CD4-positive, alpha-beta T cell treated with Interleukin-15 for 1 hour (primary cell): ENCODE data around the gene PPP3CA.

Experiments used
- DNase-seq: peaks from one replicate; pipeline ENCODE4 v3.0.0-alpha.2; 2020

The PPP3CA gene

DNA sequence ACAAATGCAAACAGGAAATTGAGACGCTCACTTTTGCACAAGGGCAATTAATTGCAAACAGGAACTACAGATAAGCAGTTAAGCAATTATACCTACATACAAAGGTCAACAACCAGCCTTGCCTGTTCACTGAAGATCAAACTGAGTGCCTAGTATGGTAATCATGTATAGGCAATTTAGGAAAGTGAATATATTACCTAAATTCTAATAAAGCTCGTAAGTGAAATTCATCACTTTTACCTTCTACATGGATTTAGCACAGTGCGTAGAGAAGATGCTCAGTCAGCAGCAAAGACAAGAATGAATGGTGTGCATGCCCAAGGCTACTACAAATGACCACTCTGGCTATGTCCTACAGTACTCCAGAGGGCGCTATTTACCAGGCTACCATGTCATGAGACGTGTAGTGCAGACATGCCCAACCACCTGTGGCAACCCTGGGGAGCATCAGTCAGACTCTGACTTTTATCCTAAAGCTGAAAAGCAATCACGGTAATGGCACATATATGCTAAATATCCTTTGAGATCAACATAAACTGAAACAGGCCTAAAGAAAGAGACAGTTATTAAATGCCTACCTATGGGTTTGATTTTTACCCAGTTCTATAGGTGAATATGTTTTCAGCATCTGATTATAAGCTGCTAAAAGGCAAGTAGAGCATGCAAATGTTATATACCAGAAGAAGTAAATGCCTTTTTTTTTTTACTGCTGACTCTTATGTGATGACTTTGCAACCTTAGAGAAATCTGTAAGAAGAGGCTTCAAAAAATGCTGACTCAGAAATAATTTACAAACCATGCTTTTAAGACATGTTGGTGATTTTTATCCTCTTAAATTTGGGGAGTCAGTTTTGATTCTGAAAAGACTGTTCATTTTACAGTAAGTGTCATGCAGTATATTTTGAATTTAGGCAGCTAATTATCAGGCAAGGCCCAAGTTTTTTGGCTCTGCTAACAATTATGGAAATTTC, 178.0 kb downstream of the PPP3CA start:
- DNase-seq, result peak; percentile 62

DNA sequence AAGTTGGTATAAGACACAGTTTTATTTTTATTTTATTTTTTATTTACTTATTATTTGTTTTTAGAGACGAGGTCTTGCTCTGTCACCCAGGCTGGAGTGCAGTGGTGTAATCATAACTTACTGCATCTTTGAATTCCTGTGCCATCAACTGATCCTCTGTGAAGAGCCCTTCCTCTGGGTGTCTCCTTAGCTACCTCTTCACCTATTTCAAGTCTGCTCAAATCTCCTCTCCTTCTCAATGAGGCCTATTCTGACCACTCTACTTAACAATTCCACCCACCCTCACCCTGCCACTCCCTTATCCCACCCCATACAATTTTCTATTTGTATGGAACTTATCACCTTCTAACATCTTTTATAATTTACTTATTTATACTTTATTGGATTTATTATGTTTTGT, 183.4 kb downstream of the PPP3CA start:
- no peak for DNase-seq

DNA sequence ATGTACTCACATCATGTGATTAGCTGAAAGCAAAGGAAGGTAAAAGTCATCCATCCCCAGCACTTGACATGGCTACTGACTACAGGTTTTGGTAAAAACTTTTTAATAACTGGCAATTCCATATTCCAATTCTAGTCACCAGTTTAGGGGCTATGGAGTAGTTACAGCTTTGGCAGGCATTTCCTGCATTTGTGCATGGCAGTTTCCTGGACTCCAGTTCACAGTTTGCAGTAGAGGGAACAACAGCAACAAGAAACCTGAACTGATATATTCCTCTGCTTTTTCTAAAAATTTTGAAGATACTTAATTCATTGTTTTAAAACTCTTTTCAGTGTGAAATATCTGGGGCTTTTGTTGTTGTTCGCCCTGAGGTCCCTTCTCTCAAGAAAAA, 184.3 kb downstream of the PPP3CA start:
- no peak for DNase-seq

DNA sequence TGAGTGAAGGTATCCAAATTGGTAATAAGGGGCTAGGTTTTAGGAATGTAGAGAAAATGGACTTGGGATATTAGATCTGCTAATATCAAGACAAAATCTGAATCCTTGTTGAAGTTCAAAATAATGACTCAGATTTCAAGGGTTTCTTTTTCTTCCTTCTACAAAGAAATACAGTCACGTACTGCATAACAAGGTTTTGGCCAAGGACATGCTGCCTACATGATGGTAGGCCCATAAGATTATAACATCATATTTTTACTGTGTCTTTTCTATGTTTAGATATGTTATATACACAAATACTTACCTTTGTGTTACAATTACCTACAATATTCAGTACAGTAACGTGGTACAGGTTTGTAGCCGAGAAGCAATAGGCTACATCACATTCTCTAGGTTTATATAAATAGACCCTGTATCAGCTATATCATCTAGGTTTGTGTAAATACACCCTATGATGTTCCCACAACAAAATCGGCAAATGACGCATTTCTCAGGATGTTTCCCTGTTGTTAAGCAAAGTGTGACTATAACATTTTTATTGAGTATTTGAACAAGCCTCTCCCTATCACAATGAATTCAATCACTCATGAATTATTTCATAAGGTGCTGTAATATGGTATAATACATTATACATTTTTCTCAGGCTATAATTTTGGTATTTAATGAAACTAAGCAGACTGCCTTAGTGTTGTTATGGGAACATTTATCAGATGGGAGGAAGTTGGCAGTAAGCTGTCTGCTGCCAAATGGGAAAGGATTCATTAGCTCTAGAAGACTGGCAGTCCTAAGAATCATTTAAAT, 186.3 kb downstream of the PPP3CA start:
- no peak for DNase-seq

DNA sequence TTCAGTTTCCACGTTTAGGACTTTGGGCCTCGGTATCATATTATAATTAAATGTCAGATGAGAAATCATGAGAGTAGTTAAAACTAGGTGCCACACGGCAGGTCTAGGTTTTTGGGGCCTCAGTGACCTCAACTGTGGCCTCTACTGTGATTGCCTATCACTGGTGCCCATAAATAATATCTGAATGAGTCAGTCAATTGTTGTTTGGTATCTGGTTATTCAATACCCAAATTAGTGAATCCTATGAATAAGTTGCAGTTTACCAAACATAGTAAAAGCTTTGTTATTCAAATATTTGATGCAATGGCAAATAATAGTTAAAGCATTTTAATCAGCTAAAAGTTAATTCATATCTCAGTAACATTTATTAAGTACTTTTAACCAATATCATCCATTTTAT, 188.8 kb downstream of the PPP3CA start:
- DNase-seq, result no peak

DNA sequence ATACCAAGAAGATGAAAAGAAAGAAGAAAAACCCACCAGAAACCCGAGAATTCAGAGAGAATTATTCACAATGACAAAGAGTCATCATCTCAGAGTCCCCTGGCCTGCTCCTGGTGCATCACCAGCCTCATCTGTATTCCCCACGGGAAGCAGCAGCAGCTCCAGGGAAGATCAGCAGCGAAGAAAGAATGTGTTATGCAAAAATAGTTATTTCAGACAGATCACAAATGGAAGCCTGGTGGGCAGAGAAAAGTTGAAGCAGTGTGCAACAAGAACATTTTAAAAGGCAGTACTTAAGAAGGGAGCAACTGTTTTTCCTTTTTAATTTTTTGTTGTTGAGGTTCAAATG, 189.2 kb downstream of the PPP3CA start:
- no peak for DNase-seq

DNA sequence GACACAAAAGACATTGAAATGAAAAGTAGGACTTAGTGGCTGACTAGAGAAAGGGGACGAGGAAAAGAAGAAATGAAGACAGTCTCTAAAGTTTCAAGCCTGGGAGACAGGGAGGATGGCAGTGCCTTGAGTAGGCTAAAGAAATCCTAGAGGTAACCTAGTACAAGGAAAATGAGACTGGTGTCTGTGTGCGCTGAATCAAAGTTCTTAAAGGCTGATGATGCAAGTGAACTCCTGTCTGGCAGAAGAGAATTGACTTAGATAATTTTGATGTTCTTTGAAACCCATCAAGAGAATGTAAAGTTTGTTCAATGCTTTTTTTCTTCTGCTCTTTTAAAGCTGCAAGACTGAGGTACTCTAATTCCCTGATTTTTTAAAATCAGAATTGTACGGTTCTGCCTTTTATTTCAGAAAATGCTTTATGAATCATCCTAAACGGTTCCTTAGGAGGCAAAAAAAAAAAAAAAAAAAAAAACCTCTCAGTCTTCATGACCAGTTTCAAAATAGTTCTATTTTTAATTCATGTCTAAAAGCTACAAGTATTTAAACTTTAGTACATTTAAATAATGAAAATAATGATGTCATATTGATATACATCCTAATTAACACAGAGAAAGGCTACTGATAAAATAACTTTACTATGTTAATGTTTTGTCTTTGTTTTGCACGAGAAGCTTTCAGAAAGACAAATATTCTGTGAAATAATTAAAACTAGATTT, 189.8 kb downstream of the PPP3CA start:
- no peak for DNase-seq

DNA sequence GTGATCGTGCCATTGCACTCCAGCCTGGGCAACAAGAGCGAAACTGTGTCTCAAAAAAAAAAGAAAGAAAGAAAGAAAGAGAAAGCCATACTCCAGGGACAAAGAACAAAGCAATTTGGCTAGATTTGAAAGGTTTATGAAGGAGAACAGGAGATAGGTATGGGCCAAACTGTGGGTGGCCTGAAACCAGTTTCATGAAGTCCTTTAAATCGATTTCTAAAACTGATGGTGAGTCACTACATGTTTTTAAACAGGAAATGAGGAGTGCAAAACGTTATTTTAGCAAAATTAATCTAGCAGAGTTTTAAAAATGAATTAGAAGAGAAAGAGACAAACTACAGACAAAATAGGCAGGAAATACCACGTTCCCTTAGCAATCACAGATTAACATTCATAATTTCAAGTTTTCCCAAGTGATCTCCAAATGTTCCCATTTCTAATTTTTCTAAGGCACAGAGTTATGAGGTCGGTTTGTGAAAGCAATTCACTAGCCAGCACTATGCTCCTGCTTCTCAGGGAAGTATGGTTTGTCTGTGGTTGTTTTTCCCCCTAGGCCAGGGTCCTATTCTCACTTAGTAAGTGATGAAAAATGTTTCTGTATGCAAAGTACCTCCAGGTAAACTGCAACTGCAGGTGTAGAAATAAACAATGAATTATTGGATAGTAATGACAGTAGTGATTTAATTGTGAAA, 190.6 kb downstream of the PPP3CA start:
- DNase-seq, result no peak

DNA sequence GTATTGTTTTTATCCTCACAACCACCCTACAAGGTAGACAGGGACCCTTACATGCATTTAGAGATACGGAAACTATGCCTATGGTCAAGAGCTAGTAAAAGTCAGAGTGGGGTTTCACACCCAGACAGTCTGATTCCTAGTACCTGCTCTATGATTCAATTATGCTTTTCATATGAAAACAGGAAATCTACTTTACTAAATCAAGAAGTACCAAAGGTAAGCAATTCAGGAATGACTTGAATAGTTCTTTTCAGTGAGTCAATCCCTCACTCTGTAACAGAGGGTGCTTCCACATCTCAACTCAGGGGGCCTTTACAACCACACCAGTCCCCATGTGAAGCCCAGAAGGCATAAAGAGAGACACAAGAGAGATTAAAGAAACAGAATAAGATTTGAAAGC, 191.4 kb downstream of the PPP3CA start:
- DNase-seq, result no peak

DNA sequence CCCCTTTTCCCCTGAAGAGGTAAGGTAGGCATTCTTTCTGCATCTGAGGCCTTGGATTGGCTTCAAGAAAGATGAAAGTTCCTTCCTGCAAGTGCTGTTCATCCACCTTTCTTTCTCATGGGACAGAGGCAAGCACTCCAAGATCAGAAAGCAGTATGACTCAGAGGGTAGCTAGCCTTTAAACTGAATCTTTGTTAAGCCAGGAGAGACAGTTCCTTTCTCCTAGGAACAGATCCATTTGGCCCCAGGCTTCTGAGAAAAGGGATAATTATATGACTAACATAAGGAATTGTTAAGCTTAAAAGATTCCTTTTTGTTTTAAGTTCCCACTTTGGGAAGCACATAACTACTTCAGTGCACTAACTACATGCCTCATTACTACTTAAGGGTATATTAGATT, 192.0 kb downstream of the PPP3CA start:
- DNase-seq, result no peak

DNA sequence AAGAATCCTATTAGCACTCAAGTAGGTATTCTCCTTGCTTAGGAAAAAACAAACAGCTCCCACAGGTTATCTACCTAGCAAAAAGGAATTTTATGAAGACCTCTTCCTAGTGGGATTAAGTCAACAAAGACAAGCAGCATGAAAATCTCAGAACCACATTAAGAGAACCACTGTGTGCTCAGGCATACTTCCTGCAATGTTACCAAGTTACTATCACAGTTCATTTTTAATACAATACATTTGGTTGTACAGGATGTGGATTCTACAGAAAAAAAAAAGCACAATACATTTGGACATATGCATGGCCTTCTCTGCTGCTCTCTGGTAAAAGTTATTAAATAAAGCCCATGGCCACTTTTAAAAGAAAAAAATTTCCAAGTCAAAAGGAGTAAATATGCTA, 193.7 kb downstream of the PPP3CA start:
- no peak for DNase-seq

DNA sequence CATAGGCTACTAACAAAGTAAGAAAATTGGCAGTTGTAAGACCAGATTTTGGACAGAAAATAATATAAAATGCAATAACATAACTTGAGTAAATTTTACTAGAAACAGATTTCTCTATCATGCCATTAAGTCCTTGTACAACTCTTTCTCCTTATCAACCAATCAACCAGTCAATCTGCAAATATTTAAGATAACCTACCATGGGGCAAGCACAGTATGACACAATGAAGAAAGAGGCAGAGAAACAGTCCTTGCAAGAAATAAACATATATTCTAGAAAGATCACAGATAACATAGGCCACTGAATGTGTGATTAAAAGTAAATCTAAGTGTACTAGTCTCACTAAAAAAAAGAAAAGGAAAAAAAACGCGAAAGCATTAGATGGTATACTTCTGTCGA, 194.8 kb downstream of the PPP3CA start:
- DNase-seq, result no peak

DNA sequence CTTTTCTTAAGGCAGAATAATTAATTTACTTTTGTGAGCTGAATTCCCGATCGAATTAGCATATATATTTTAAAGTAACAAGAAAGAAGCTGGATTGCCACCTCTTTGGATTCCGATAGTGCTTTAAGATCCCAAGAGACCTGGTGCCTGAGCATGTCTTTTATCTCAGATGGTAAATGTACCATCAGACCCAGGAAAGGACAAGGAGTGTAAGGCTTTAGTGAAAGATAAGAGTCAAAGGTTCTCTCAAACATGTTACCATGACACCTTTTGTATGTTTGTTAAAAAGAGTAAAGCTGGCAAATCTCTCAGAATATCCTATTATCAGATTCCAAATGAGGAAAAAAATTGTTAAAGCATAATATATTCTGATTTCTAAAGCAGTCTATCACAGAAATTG, 198.8 kb downstream of the PPP3CA start:
- DNase-seq, result no peak

DNA sequence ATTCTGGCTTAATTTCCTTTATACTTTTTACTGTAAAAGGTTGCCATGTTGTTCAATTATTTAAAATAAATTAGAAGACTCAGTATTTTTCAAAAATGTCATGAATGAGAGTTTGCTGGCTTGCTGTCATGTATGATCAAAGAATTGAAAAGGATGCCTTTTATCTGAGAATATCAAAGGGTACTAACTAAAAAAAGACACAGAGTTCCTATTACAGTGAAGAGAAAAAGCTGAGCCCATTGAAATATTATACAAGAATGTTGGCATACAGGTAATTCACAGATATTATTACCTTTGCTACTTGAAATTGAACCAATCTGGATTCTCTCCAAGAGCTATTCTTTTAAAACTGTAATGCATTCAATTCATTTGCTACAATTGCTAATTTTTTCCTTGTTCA, 200.0 kb downstream of the PPP3CA start:
- DNase-seq, result no peak

DNA sequence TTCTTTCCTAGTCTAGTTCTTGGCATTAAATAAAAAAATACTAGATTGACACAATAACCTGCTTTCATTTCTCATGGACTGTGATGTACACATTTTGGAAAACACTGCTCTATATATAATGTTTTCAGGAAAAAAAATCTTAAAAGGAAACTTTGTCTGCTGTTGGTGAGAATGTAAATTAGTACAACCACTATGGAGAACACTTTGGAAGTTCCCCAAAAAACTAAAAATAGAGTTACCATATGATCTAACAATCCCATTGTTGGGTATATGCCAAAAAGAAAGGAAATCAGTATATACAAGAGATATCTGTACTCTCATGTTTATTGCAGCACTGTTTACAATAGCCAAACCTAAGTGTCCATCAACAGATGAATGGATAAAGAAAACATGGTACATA, 202.3 kb downstream of the PPP3CA start:
- DNase-seq, result no peak

DNA sequence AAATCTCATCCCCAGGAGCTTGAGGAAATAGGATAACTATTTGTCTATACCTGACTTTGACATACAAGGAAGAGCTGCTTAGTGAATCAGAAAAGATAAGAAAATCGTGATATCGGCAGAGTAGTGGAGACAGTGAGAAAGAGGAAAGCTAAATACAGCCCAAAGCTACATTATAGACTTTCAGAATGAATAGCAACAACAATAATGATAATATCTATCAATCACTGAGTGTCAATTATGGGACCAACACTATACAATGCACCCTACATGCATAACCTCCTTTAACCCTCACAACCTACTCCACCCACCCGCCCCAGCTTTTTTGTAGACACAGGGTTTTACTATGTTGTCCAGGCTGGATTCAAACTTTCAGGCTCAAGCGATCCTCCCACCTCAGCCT, 205.1 kb downstream of the PPP3CA start:
- no peak for DNase-seq

DNA sequence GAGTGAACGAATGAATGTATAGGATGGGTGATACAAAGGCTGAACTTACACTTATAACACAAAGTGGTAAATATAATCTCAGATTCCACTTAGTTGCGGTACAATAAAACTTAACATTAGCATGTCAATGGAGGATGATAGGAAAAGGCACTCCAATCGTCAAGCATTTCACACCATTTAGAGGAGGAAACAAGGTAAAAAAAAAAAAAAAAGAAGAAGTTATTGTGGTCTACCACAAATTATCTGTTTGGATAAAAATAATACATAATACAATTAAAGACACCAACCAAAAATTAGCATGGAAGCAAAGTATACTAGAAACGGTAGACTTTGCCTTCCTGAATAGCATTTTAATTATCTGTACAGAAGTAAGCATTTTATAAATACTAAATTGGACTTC, 205.5 kb downstream of the PPP3CA start:
- no peak for DNase-seq

DNA sequence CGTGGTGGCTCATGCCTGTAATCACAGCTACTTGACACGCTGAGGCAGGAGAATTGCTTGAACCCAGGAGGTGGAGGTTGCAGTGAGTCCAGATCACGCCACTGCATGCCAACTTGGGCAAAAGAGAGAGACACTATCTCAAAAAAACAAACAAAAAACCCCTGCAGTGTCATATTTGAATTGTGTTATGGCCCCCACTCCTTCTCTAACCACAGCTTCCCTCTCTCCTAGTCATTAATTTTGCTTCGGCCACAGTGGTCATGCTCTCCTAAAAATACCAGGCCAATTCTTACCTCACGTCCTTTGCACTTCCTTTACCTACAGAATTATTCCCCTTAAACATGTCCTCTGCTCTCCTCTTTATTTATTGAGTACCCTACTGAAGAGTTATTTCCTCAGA, 206.1 kb downstream of the PPP3CA start:
- no peak for DNase-seq

DNA sequence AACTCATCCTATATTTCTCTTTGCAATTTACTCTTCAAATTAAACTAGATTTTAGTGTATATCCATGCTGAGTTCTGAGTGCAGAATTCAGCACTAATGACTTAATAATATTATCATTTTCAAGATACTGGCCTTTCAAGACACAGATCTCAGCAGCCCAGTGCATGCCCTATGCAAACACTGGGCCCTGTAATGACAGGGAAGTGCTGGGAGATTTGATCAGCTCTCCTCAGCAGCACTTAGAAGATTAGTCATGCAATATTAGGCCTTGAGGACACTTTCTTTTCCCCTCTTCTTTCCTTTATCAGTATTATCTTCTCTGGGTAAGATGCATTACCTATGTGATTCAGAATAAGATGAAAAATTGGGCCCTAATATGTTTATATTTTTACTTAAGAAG, 207.1 kb downstream of the PPP3CA start:
- no peak for DNase-seq

DNA sequence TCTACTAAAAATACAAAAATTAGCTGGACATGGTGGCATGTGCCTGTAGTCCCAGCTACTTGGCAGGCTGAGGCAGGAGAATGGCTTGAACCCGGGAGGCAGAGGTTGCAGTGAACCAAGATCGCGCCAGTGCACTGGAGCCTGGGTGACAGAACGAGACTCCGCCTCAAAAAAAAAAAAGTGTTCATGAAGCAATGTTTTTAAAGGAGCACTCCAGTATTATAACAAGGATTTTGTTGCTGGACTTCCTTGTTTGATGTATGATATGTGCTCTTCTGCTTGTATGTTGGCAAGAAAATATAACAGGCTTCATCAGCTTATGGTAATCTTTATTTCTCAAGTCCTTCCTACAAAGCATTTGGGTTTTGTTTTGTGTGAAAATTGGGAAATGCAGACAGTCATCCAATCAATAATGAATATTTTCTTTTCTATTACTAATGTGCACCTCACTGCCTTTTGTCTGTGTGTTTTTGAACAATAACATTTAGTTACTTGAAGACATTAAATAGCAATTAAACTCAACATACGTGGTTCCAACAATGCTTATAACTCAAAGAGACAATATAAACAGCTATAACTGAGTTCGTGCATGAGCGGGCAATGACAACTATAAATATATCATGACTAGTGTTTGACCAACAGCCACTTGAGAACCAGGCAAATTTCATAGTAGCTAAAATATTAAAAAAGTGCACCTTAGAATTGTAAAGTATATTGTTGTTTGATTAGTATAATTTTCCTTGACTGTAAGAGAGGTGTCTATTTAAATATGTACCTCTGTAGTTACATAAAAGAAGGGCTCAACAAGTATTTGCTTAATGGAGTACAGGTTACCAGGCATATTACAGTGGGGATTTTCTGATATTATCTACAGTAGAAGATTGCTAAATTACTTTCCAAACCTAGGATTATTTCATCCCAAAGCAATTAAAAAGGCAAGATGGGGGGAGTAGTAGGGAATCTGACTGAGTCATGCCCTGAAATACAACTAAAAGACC, 210.7 kb downstream of the PPP3CA start:
- no peak for DNase-seq

DNA sequence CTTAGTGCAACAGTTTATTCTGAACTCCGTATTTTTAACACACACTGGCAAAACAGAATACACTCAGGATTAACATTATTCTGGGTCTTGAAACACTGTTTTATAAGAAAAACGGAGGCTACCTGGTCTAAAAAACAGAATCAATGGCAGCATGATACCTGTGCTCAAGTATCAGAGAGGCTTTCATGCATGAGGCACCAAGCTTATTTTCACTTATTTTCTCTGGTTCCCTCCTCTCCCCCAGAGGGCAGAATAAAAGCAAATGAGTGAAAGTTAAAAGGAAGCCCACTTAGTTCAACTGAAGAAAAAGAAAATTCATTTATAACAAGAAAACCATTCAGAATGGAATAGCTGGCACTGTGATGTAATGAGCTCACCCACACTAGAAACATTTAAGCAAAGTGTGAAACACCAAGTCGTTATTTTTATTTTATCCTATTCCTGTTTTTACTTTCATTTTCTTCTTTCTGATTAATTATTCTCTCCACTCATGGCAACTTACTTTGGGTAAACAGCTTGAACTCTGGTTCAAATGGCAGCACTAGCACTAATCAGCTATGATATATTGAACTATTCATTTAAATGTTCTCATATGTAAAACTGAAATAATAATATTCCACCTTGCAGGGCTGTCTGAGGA, 211.8 kb downstream of the PPP3CA start:
- no peak for DNase-seq
